ENCODE measurements around the gene CRTC1.

The CRTC1 gene

GRCh38 chr19:18745012-18745735 is 61.7 kb downstream of the CRTC1 start:
- no peak overlapping the region for H3K27ac ChIP-seq (ENCODE audit: low read depth in 2 of 2, low read length in 2 of 2)
- peaks cover 25 to 32% of the 10 kb centered on the region in 2 donors for H3K4me1 ChIP-seq (ENCODE audit: control insufficient read depth in 2 of 2, insufficient read depth in 2 of 2, low read length in 2 of 2)
- no peaks in the 10 kb centered on the region for H3K9me3 ChIP-seq (ENCODE audit: control insufficient read depth in 2 of 2, low read length in 2 of 2)

DNA sequence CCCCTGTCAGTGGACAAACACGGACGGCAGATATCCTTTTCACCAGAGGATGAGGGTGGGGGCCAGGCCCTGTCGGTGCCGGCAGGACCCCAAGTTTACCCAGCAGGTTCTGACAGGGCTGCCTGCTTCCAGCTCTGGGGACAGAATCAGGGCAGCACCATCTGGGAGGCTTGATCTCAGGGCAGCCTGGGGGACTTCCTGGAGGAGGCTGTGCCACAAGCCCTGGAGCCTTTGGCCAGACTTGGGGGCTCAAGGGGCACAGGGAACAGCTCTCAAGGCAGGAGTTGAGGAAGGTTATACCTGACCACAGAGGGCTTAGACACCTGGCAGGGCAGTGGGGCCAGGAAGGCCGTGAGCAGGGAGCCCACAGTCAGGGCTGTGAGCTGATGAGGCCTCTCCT is 62.5 kb downstream of the CRTC1 start:
- H3K4me1 ChIP-seq (ENCODE audit: control insufficient read depth in 2 of 2, insufficient read depth in 2 of 2, low read length in 2 of 2), result peaks cover 22 to 26% of the 10 kb centered on the region in 2 donors
- H3K9me3 ChIP-seq (ENCODE audit: control insufficient read depth in 2 of 2, low read length in 2 of 2), result no peaks in the 10 kb centered on the region
- peaks cover 0 to 3% of the 10 kb centered on the region in 2 donors for H3K36me3 ChIP-seq (ENCODE audit: control insufficient read depth in 2 of 2, insufficient read depth in 2 of 2, low read length in 2 of 2)
- H3K27me3 ChIP-seq (ENCODE audit: control insufficient read depth in 2 of 2, insufficient read depth in 2 of 2, low read length in 2 of 2), result no peaks in the 10 kb centered on the region
- H3K9ac ChIP-seq (ENCODE audit: low read depth in 1 of 2, low read length in 2 of 2), result no peak overlapping the region
- H3K4me3 ChIP-seq (ENCODE audit: low read length in 2 of 2), result no peak overlapping the region
- no peak overlapping the region for H3K27ac ChIP-seq (ENCODE audit: low read depth in 2 of 2, low read length in 2 of 2)

More at GRCh38 chr19:18745012-18745735, 61.7 kb downstream of the CRTC1 start:
- Histone ChIP-seq H3K27me3 (ENCODE audit: control insufficient read depth in 2 of 2, insufficient read depth in 2 of 2, low read length in 2 of 2) (no peaks in the 10 kb centered on the region), H3K36me3 (ENCODE audit: control insufficient read depth in 2 of 2, insufficient read depth in 2 of 2, low read length in 2 of 2) (peaks cover 0 to 3% of the 10 kb centered on the region in 2 donors), H3K4me3 (ENCODE audit: low read length in 2 of 2) (no peak overlapping the region), H3K9ac (ENCODE audit: low read depth in 1 of 2, low read length in 2 of 2) (no peak overlapping the region)

GRCh38 chr19:18746401-18747325 is 63.2 kb downstream of the CRTC1 start:
- Histone ChIP-seq H3K27ac (ENCODE audit: low read depth in 2 of 2, low read length in 2 of 2) (no peak overlapping the region), H3K36me3 (ENCODE audit: control insufficient read depth in 2 of 2, insufficient read depth in 2 of 2, low read length in 2 of 2) (peaks cover 0 to 3% of the 10 kb centered on the region in 2 donors), H3K4me1 (ENCODE audit: control insufficient read depth in 2 of 2, insufficient read depth in 2 of 2, low read length in 2 of 2) (peaks cover 15 to 19% of the 10 kb centered on the region in 2 donors), H3K9ac (ENCODE audit: low read depth in 1 of 2, low read length in 2 of 2) (no peak overlapping the region), H3K27me3 (ENCODE audit: control insufficient read depth in 2 of 2, insufficient read depth in 2 of 2, low read length in 2 of 2) (no peaks in the 10 kb centered on the region), H3K9me3 (ENCODE audit: control insufficient read depth in 2 of 2, low read length in 2 of 2) (no peaks in the 10 kb centered on the region), H3K4me3 (ENCODE audit: low read length in 2 of 2) (no peak overlapping the region)

GRCh38 chr19:18749362-18750231 is 66.1 kb downstream of the CRTC1 start:
- H3K36me3 ChIP-seq (ENCODE audit: control insufficient read depth in 2 of 2, insufficient read depth in 2 of 2, low read length in 2 of 2), result peaks cover 0 to 3% of the 10 kb centered on the region in 2 donors
- no peaks in the 10 kb centered on the region for H3K4me1 ChIP-seq (ENCODE audit: control insufficient read depth in 2 of 2, insufficient read depth in 2 of 2, low read length in 2 of 2)
- no peak overlapping the region for H3K4me3 ChIP-seq (ENCODE audit: low read length in 2 of 2)
- H3K27me3 ChIP-seq (ENCODE audit: control insufficient read depth in 2 of 2, insufficient read depth in 2 of 2, low read length in 2 of 2), result no peaks in the 10 kb centered on the region
- H3K9ac ChIP-seq (ENCODE audit: low read depth in 1 of 2, low read length in 2 of 2), result no peak overlapping the region
- H3K27ac ChIP-seq (ENCODE audit: low read depth in 2 of 2, low read length in 2 of 2), result no peak overlapping the region
- H3K9me3 ChIP-seq (ENCODE audit: control insufficient read depth in 2 of 2, low read length in 2 of 2), result no peaks in the 10 kb centered on the region

DNA sequence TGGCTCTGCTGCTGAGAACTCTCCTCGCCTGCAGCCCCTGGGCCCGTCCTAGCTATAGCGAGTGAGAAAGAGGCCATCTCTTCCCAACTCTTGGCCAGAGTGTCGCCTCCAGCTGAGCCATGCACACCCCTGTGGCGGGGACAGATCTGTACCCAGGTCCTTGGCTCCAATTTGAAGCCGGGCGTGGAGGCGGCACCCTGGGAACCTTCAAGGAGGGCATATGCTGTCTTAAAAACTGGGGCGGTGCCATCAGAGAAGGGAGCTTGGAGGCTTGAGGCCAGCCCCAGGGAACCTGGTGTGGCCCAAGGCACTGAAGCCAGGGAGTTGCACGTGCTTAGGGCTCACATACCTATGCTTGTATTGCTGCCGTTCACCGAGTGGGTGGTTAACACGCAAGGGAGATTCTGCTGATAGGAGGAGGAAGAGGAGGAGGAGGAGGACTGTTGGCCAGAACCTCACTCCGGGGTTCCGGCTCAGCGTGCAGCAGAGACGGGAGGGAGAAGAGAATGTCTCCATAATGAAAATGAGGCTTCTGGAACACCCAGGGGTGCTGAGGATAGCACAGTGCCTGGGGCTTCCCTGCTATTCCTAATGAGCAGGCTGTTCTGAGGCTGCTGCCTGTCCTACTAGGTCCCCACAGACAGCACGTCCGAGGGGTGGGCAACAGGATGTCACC is 67.0 kb downstream of the CRTC1 start:
- Histone ChIP-seq H3K27ac (ENCODE audit: low read depth in 2 of 2, low read length in 2 of 2) (no peak overlapping the region), H3K9me3 (ENCODE audit: control insufficient read depth in 2 of 2, low read length in 2 of 2) (no peaks in the 10 kb centered on the region), H3K27me3 (ENCODE audit: control insufficient read depth in 2 of 2, insufficient read depth in 2 of 2, low read length in 2 of 2) (no peaks in the 10 kb centered on the region), H3K4me1 (ENCODE audit: control insufficient read depth in 2 of 2, insufficient read depth in 2 of 2, low read length in 2 of 2) (no peaks in the 10 kb centered on the region), H3K9ac (ENCODE audit: low read depth in 1 of 2, low read length in 2 of 2) (no peak overlapping the region), H3K4me3 (ENCODE audit: low read length in 2 of 2) (no peak overlapping the region), H3K36me3 (ENCODE audit: control insufficient read depth in 2 of 2, insufficient read depth in 2 of 2, low read length in 2 of 2) (peaks cover 0 to 3% of the 10 kb centered on the region in 2 donors)

GRCh38 chr19:18751571-18751970 is 68.1 kb downstream of the CRTC1 start:
- Histone ChIP-seq H3K9ac (ENCODE audit: low read depth in 1 of 2, low read length in 2 of 2) (no peak overlapping the region), H3K9me3 (ENCODE audit: control insufficient read depth in 2 of 2, low read length in 2 of 2) (no peaks in the 10 kb centered on the region), H3K36me3 (ENCODE audit: control insufficient read depth in 2 of 2, insufficient read depth in 2 of 2, low read length in 2 of 2) (peaks cover 0 to 3% of the 10 kb centered on the region in 2 donors), H3K4me3 (ENCODE audit: low read length in 2 of 2) (no peak overlapping the region), H3K27me3 (ENCODE audit: control insufficient read depth in 2 of 2, insufficient read depth in 2 of 2, low read length in 2 of 2) (no peaks in the 10 kb centered on the region), H3K4me1 (ENCODE audit: control insufficient read depth in 2 of 2, insufficient read depth in 2 of 2, low read length in 2 of 2) (no peaks in the 10 kb centered on the region), H3K27ac (ENCODE audit: low read depth in 2 of 2, low read length in 2 of 2) (no peak overlapping the region)

GRCh38 chr19:18754501-18754900 is 71.0 kb downstream of the CRTC1 start:
- Histone ChIP-seq H3K27ac (ENCODE audit: low read depth in 2 of 2, low read length in 2 of 2) (no peak overlapping the region), H3K4me1 (ENCODE audit: control insufficient read depth in 2 of 2, insufficient read depth in 2 of 2, low read length in 2 of 2) (no peaks in the 10 kb centered on the region), H3K27me3 (ENCODE audit: control insufficient read depth in 2 of 2, insufficient read depth in 2 of 2, low read length in 2 of 2) (no peaks in the 10 kb centered on the region), H3K9me3 (ENCODE audit: control insufficient read depth in 2 of 2, low read length in 2 of 2) (no peaks in the 10 kb centered on the region), H3K4me3 (ENCODE audit: low read length in 2 of 2) (no peak overlapping the region), H3K36me3 (ENCODE audit: control insufficient read depth in 2 of 2, insufficient read depth in 2 of 2, low read length in 2 of 2) (peaks cover 0 to 3% of the 10 kb centered on the region in 2 donors), H3K9ac (ENCODE audit: low read depth in 1 of 2, low read length in 2 of 2) (no peak overlapping the region)

GRCh38 chr19:18756896-18757295 is 73.4 kb downstream of the CRTC1 start:
- no peak overlapping the region for H3K9ac ChIP-seq (ENCODE audit: low read depth in 1 of 2, low read length in 2 of 2)
- peaks cover under 1 to 4% of the 10 kb centered on the region in 2 donors for H3K4me1 ChIP-seq (ENCODE audit: control insufficient read depth in 2 of 2, insufficient read depth in 2 of 2, low read length in 2 of 2)
- H3K27me3 ChIP-seq (ENCODE audit: control insufficient read depth in 2 of 2, insufficient read depth in 2 of 2, low read length in 2 of 2), result no peaks in the 10 kb centered on the region
- H3K36me3 ChIP-seq (ENCODE audit: control insufficient read depth in 2 of 2, insufficient read depth in 2 of 2, low read length in 2 of 2), result no peaks in the 10 kb centered on the region
- H3K27ac ChIP-seq (ENCODE audit: low read depth in 2 of 2, low read length in 2 of 2), result no peak overlapping the region
- H3K4me3 ChIP-seq (ENCODE audit: low read length in 2 of 2), result no peak overlapping the region
- no peaks in the 10 kb centered on the region for H3K9me3 ChIP-seq (ENCODE audit: control insufficient read depth in 2 of 2, low read length in 2 of 2)

DNA sequence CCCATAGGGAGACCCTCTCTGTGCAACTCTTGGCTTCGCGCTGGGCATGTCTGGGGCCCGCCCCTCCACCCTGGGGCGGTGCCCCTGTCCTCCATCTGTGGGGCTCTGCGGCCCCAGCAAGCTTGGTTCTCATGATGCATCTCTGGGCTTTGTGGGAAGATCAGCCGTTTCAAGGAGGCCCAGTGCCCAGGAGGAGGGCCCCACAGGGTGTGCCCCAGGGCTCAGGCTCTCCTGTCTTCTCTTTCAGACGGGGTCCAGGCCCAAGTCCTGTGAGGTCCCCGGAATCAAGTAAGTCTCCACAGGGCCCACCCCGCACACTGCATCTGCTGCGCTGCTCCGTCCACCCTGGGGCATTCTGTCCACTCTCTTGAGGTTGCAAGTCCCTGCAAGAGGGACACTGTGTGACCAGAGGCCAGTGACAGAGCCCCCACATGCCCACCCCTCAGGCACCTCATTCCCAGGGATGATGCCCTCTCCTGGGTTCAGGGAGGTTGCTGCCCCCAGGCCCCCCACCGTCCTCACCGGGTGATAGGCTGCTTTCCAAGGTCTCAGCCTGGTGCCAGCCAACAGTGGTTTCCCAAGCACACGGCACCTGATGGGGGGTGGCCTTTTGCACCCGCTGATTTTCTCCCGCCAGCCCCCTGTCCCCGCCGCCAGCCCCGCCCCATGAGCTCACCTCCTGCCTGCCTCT is 76.0 kb downstream of the CRTC1 start:
- no peak overlapping the region for H3K27ac ChIP-seq (ENCODE audit: low read depth in 2 of 2, low read length in 2 of 2)
- peaks cover 8 to 13% of the 10 kb centered on the region in 2 donors for H3K4me1 ChIP-seq (ENCODE audit: control insufficient read depth in 2 of 2, insufficient read depth in 2 of 2, low read length in 2 of 2)
- no peak overlapping the region for H3K9ac ChIP-seq (ENCODE audit: low read depth in 1 of 2, low read length in 2 of 2)
- H3K9me3 ChIP-seq (ENCODE audit: control insufficient read depth in 2 of 2, low read length in 2 of 2), result no peaks in the 10 kb centered on the region
- no peaks in the 10 kb centered on the region for H3K27me3 ChIP-seq (ENCODE audit: control insufficient read depth in 2 of 2, insufficient read depth in 2 of 2, low read length in 2 of 2)
- no peak overlapping the region for H3K4me3 ChIP-seq (ENCODE audit: low read length in 2 of 2)
- no peaks in the 10 kb centered on the region for H3K36me3 ChIP-seq (ENCODE audit: control insufficient read depth in 2 of 2, insufficient read depth in 2 of 2, low read length in 2 of 2)

All from mucosa of rectum (tissue), 2 donors.